C4-2B (cell line): Measurements from ENCODE around the gene PYROXD2.

Experiments
- ZFX ChIP-seq: fragments of 450-650 bp; IDR thresholded peaks from 2 replicates; pipeline ENCODE4 v1.6.1; 2017
- TF ChIP-seq, protein P1 (sequence below): fragments of 450-650 bp; conservative IDR thresholded peaks from 2 replicates; pipeline ENCODE4 v1.5.1; 2017; ENCODE audit warnings: mild to moderate bottlenecking

DNA sequence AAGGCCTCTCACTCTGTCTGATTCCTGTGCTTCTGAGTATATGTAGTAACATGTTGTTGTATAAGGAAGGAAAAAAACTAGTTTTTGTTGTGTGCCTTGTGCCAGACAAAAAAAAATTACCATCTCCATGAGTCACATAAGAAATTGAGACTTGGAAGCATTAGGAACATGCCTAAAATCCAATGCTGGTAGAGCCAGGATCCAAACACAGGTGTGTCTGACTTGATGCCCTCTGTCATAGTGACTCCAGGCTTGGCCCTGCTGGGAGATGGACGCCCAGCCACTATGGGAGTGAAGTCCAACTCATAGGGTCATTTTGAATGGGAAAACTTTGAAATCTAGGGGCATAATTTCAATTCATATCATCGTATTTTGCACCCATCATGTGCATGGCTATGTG, 38.0 kb downstream of the PYROXD2 start:
- TF ChIP-seq, protein P1, sequence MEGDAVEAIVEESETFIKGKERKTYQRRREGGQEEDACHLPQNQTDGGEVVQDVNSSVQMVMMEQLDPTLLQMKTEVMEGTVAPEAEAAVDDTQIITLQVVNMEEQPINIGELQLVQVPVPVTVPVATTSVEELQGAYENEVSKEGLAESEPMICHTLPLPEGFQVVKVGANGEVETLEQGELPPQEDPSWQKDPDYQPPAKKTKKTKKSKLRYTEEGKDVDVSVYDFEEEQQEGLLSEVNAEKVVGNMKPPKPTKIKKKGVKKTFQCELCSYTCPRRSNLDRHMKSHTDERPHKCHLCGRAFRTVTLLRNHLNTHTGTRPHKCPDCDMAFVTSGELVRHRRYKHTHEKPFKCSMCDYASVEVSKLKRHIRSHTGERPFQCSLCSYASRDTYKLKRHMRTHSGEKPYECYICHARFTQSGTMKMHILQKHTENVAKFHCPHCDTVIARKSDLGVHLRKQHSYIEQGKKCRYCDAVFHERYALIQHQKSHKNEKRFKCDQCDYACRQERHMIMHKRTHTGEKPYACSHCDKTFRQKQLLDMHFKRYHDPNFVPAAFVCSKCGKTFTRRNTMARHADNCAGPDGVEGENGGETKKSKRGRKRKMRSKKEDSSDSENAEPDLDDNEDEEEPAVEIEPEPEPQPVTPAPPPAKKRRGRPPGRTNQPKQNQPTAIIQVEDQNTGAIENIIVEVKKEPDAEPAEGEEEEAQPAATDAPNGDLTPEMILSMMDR, result no peak
- no peak for TF ChIP-seq ZFX
